GM12892 (cell line): ENCODE measurements around the gene MGAT5.

Source experiments
- POLR2A ChIP-seq: IDR thresholded peaks from 2 replicates; pipeline ENCODE4 v1.6.1; 2011; ENCODE audit warnings: low read depth, low read length, control low read depth
- TAF1 ChIP-seq: IDR thresholded peaks from 2 replicates; pipeline ENCODE4 v1.6.1; 2011; ENCODE audit warnings: low read depth, mild to moderate bottlenecking, control low read depth, low read length, borderline replicate concordance

DNA sequence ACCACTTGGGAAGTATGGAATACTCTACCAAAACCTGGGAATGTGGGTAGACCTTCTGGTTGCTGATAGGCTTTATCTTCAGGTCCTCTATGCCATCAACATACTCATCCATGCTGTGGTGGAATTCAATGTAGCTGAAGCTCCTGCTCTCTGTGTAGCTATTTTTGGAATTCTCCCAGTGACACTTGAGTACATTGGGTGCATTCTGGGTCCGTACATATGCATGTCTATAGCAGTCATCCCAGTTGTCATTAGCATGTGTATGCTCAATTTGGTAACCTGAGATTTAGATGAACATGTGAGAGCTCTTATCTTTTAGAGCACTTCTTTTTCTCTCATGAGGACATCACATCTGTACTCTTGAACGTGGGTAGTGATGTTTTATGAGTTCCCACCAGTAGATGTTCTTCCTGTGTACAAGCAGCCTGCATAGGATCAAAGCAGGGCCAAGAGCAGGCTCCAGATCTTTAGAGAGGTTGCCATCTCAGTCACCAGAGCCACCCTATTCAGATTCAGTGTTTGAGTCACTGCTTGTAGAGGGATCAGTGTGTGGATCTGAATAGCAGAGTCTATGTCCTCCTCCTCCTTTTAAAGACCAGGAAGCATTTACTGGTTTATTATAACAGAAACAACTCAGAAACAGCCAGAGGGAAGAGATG is 65.9 kb downstream of the MGAT5 start:
- no peak for TF ChIP-seq POLR2A
- no peak for TF ChIP-seq TAF1
